Activated CD8-positive, alpha-beta memory T cell treated with anti-CD3 and anti-CD28 coated beads, Interleukin-2, amount 50 U/mL, for 48 hours (primary cell): Measurements from ENCODE around the gene NDUFB4.
A peak's percentile ranks its signal among the peaks of the same experiment; 100 is the strongest.

ENCODE experiments used
- DNase-seq: peaks from one replicate; pipeline ENCODE4 v3.0.0-alpha.2; 2020

NDUFB4 gene

GRCh38 chr3:120596116-120596852, at the start of gene NDUFB4:
TSS of gene NDUFB4 (plus strand) at chr3:120596336. CDS start at chr3:120596360, 24 bp downstream.
- peak; percentile 96 for DNase-seq

DNA sequence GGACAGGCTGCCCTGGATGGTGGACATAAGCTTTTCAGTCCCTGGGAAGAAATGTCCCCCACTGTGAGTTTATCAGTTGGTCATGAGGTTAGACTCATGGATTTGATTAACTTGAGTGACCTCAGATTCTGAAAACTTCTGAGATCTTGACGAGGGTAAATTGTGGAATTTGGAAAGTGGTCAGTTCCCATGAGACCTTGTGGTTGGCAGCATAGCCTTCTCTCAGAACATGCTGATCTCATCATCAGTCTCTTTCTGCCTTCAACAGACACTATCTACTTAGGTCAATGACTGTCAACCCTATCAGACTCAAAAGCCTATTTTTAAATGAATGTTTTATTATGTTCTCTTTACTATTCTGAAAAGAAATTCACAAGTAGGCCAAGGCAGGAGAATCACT, 45.6 kb upstream of the NDUFB4 start:
- DNase-seq = no peak

GRCh38 chr3:120552184-120553172, 43.7 kb upstream of the NDUFB4 start:
- DNase-seq = no peak

DNA sequence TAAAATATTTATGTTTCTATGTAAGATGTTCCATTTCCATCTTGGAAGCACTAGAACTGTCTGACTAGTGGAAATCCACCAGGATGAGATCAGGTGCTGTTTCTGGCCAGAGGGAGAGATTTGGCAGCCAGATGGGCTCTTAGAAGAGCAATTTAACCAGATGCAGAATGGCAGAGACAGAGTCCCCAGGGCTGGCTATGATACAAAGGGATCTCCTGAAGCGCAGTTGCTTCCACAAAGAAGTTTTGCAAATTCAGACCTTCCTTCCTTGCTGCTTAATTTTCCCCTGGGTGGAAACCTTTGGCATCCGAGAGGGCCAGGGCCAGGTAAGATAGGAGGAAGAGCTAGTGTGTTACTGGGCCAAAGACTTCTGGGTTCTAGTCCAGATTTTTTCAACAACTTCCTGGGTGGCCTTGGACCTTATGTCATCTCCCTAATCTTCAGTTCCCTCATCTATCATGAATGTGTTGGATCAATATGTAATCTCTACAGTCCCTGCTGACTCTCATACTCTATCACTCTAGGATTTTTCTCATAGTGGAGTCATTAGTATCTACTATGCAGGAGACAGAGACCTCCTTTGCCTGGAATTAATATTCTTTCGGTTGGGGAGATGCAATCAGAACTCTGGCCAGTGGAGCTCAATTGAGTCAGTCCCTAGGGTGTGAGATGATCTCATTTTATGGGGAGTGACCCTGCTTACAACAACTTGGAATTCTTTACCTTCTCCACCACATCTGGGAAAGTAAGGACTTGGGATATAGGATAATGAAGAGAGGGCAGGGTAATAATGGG, 41.1 kb upstream of the NDUFB4 start:
- DNase-seq = no peak

DNA sequence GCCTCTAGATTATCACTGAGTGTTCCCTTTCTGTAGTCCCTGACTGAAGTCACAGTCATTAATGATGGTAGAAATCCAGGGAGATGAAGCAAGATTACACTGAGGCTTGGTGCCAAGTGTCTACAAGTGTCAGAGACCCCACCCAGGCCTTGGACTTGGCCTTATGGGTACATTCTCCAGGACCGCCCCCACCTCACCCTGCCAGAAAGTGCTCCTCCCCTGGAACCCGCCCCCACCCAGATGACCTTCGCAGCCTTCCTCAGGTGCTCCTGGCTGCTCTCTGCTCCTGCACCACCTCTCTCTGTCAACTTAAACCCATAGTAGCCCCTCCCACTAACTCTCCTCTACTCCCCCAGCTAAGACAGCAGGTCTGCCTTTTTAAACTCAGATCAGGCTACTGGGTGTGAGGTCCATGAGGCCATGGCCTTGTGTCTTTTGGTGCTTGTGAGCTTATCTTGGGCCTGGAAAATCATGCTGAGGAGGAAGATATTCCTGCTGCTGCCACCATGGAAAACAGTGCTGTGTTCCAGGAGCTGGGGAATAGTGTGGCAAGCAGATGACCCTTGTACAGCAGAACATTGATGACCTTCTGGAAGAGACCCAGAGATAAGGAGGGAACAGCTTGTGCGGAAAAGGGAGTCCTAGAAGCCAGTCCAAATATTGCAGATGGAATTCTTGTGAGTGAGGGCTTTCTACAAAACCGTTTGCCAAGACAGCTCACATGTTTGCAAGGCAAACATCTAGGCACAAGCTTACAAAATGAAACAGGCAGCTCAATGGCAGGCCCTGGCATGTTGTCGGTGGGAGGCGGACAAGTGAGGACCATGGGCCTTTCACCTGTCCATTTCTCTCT, 40.3 kb upstream of the NDUFB4 start:
- DNase-seq = no peak

- no peak for DNase-seq
These were observed 39.0 kb upstream of the NDUFB4 start for GRCh38 chr3:120557115-120557514.

DNA sequence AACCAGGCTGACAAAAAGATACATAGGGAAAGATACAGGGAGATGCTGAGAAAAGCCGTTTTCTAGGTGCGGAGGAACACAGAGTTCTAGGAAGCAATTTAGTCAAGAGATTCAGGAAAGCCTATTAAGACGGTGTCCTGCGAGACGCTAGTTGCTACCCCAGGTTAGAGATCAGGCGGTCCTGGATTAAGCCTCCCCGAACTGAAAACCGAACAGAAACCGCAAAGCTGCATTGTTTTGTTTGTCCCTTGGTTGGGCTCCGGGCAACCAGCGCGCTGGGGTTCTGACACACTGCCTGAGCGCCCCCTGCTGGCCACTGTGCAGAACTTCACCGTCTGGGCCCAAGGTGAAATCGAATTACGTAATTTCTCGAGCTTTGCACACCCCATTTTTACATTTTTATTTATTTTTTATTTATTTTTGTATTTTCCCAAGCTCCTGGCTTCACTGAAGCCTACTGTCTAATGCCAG, 37.3 kb upstream of the NDUFB4 start:
- peak; percentile 94 for DNase-seq

DNA sequence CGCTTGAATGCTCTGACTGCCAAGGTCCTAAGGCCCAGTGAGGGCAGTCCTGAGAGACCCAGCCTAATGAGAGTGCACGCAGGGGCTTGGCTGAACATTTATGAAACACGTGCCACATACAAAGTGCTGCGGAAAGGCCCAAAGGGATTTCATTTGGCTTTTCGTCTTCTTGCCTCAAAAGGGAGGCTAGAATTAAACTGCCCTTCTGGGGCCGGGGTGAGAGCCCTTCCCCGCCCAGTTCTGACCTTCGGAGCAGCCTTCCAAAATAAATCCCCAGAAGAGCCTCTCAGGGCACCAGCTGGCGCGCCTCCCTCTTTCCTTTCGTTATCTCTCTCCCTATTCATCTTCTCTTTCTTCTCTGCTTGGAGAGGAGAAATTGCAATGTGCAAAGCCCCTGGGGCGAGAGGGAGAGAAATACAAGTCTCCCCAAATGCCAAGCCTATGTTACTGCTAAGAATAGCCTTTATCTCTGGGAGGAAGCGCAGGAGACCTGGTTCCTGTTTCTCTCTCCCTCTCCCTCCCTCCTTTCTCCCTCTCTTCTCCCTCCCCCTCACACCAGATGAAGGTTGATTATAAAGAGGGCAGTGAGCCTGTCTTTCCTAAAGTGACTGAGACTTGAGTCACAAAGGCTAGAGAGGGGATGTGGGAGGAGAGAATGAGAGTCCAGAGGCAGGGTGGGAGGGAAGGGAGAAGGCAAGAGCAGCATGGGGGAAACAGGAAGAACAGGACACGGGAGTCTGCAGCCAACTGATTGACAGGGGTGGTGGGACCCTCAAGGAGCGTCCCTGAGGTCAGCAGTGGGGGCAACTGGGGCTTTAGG, 36.7 kb upstream of the NDUFB4 start:
- no peak for DNase-seq

- DNase-seq = no peak
These were observed 35.6 kb upstream of the NDUFB4 start for GRCh38 chr3:120560304-120561250.

- DNase-seq = peak; percentile 78
These were observed 34.7 kb upstream of the NDUFB4 start for GRCh38 chr3:120561251-120562045.

DNA sequence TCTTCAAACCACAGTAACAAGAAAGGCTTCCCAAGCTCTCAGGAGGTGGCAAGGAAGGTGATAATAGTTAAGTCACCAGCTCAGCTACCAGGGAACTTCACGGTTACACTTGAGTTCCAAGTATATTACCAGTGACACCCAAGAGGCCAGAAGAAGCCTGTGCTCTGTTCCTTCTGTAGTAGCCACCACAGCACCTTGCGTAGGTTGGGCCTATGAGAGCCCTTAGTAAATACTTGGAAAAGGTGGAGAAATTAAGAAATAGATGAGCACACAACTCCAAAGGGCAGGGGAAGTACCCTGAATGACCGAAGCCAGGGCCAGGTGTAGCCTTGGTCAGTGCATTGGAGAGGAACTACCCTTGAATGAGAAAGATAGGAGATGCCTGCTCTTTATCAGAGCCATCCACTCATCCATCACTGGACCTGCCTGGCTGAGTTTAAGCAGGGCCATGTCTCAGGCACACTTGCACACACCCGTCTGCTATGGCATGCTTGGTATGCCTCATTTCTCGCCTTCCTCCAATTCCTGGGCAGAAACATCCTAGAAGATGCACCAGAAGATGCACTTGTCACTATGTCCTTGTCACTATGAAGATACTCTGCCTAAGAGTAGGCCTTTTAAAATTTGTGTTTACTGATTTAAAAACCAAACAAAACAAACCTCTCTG, 32.6 kb upstream of the NDUFB4 start:
- DNase-seq = no peak

DNA sequence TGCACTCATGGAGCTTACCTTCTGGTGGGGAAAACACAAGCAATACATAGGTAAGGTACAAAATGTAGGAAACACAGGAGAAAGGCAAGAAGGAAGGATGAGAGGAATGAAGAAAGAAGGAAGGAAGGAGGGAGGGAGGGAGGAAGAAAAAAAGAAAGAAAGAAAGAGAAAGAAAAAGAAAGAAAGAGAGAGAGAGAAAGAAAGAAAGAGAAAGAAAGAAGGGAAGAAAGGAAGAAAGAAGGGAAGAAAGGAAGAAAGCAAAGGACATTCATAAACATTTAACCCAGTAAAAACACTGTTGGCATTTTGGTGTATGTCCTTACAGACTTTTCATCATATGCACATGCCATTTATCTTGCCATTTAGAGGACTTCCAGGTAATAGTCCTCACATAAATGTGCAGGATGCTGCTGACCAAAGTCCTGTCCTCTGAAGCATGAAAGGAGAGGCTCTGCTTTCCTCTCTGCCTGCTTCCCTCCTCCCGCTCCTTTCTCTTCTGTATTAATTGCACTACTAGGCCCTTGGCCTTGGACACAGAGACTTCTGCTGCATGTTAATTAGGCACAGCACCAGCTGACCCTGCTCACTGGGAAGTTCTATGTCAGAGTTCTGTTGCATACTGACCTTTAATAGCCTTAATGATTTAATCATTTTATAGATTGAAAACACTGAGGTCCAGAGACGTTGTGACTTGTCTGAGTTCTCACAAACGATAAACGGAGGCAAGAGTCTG, 29.7 kb upstream of the NDUFB4 start:
- no peak for DNase-seq

DNA sequence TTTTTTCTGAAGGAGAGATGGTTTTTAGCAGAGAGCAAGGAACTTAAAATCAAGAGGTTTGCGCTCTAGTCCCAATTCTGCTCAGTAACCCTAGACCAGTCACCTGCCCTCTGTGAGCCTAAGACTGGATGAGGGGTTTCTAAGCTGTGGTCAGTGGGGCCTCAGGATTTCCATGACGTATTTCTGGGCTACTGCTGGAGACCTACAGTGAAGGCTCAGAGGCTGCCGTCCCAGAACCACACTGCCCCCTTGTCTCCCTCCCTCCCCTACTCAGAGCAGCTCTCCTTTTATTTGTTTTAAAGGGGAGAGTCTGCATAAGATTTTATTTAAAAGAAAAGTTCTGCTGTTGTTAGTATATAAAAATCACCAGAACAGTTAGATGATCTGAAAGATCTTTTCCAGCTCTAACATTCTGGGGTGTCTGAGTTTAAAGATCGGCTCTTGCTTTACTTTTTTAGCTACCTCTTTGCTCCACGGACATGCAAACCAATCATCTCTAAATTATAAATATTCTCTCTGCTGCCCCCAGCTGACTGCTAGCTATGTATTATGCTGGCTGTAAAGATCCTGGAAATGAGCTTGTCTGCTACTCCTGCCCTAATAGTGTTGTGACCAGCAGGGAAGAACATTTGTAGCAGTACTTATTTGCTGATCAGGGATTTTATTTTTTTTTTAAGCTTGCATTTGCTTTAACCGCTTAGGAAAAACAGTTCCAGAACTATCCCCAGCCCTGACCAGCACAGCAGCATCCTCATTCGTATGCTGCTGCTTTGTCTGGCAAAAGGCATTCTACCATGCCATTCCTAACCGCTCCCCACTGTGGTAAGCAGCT, 28.6 kb upstream of the NDUFB4 start:
- no peak for DNase-seq

DNA sequence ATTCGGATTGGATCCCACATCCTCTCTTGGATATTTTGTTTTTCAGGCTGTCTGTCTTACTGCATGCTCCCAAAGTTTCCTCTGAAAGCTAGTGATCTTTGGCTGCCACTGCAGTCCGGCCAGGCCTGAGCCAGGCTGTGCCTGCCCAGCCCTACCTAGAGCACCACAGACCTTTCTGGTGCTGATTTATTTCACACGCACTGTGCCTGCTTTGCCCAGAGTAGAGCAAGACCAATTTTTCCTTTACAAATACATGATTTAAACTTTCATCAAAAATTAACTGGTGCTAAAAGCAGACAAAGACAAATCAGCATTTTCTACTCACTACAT, 28.0 kb upstream of the NDUFB4 start:
- no peak for DNase-seq

- no peak for DNase-seq
These were observed 27.5 kb upstream of the NDUFB4 start for GRCh38 chr3:120568598-120568997.

GRCh38 chr3:120569222-120570057, 26.7 kb upstream of the NDUFB4 start:
- DNase-seq = no peak
